Fibroblast of skin of left quadriceps (primary cell): ENCODE results near the gene ECE2.

Source experiments
- DNase-seq, 2 experiments: peaks; one replicate each; pipeline ENCODE4 v3.0.0-alpha.2; 2013; ENCODE audit warnings: low read depth in 2 of 2

The ECE2 gene

DNA sequence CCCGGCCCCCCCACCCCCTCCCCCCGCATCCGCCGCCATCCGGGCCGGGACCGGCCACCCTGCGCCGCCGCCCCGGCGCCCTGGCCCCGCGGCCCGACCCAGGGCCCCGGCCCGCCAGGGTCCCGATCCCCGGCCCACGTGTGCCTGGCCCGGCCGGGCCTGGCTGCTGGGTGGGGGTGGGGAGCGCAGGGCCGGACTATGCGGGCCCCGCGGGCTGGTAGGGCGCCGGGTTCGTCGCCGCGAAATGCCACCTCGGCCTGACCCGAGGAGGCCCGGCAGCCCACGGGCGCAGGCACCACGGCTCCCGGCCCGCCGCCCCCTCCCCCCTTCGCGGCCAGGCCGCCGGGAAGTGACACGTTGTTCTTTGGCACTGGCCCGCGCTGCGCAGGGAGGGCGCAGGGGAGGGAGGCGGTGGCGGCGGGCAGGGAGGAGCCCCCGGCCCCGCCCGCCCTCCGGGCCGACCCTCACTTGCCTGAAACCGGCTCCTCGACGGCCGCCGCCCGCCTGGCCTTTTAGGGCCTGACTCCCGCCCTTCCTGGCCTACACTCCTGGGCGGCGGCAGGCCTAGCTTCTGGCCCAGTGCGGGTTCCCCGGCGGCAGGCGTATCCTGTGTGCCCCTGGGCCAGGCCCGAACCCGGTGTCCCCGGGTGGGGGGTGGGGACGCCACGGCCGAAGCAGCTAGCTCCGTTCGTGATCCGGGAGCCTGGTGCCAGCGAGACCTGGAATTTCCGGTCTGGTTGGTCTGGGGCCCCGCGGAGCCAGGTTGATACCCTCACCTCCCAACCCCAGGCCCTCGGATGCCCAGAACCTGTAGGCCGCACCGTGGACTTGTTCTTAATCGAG, 39.1 kb downstream of the ECE2 start:
- DNase-seq = peak; percentile 64 to 65

DNA sequence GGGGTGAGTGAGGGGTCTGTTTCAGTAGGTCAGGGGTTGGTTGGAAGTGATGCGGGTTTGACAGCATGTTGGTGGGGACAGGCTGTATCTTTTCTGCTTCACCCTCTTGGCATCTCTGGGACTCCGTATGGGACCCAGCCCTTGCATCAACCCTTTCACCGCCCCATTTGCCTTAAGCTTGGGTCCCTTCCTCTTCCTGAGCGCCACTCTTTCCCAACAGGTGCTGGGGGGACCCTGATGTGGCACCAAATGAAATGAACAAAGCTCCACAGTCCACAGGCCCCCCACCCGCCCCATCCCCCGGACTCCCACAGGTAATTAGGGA, 39.7 kb downstream of the ECE2 start:
- no peak for DNase-seq

DNA sequence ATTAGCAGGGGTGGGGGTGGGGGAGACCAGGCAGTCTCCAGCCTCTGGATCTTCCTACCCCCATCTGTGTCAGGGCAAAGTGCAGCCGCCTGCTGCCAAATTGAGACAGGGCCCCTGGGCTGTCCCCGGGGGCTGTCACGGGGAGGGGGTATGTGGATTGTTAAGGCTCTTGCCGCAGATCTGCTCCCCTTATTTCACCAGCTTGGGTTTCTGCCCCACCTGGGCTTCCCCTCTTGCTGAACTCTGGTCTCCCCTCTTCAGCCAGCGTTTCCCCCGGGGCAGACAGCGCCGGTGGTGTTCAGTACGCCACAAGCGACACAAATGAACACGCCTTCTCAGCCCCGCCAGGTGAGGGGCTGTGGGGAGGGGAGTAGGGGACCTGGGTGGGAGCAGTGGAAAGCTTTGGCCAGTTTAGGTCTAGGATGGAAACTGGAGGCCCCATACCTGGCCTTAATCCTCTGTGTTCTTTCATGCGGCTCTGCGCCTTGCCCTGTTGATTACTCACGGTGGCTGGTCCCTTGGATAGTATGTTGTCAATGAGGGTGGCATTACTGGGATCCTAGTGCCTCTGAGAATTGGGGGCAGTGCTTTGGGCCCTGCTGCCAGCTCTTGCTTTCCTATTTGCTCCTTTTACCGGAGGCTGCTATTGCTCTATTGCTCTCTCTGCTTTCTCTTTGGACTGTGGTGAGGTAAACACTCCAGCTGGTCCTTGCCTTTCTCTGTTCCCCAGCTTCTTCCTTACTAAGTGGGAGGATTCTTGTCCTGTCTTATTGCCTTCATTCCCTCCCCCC, 40.2 kb downstream of the ECE2 start:
- DNase-seq = no peak

DNA sequence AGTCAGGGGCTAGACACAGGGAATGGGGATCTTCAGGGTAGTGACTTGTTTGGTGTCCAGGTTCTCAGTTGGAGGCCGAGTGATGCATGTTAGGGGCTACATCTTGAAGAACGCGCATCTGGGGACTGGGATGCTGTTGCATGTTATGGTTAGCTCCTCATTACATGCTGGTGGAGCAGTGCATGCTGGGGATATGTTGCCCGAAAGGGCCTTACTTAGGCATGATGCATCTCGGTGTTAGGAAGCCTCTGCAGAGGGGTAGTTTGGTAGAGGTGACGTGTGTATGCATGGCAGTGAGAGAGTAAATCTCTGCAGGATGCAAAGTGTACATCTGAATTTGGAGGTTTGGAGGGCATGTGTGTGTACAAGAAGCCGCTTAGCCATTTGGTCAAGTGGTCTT, 41.0 kb downstream of the ECE2 start:
- no peak for DNase-seq

DNA sequence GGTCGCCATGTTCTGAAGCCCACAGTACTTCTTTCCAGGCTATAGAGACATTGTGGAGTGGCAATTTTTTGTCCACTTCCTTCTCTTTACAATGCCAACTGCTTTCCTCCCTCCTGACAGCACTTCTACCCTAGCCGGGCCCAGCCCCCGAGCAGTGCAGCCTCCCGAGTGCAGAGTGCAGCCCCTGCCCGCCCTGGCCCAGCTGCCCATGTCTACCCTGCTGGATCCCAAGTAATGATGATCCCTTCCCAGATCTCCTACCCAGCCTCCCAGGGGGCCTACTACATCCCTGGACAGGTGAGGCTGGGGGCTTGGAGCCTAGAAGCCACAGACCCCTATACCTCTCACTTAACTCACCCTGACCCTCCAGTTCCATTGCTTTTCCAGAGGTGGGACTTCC, 41.4 kb downstream of the ECE2 start:
- no peak for DNase-seq

DNA sequence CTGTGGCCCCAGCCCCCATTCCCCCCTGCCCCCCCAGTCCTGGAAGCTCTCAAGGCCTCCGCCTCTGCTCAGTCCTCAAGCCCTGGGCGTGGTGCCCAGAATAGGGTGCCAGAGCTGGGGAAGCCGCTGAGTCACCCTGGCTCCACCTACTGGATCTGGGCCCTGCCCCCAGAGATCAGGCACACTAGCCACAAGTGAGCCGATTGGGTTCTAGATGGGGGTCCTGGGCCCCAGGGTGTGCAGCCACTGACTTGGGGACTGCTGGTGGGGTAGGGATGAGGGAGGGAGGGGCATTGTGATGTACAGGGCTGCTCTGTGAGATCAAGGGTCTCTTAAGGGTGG, 44.3 kb downstream of the ECE2 start:
- peak; percentile 93 to 94 for DNase-seq

DNA sequence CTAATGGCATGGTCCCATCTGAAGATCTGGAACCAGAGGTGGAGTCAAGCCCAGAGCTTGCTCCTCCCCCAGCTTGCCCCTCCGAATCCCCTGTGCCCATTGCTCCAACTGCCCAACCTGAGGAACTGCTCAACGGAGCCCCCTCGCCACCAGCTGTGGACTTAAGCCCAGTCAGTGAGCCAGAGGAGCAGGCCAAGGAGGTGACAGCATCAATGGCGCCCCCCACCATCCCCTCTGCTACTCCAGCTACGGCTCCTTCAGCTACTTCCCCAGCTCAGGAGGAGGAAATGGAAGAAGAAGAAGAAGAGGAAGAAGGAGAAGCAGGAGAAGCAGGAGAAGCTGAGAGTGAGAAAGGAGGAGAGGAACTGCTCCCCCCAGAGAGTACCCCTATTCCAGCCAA, 45.8 kb downstream of the ECE2 start:
- no peak for DNase-seq

DNA sequence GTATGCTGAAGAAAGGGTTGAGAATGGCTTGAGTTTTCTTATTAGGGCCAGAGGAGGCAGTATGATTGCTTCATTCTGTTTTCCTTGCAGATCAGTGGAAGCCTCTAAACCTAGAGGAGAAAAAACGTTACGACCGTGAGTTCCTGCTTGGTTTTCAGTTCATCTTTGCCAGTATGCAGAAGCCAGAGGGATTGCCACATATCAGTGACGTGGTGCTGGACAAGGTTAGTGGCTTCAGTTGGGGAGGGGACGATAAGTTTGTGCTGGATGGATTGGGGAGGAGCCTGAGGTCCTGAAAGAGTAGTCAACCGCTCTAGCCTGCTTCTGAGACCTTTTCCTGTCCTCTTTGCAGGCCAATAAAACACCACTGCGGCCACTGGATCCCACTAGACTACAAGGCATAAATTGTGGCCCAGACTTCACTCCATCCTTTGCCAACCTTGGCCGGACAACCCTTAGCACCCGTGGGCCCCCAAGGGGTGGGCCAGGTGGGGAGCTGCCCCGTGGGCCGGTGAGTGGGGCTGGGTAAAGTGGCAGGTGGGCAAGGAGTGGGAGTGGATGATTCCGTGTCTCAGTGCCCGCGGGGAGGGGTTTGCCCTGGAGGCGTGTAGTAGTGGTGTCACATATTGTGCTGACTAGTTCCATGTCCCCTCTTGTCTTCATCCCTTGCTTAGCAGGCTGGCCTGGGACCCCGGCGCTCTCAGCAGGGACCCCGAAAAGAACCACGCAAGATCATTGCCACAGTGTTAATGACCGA, 47.1 kb downstream of the ECE2 start:
- no peak for DNase-seq

DNA sequence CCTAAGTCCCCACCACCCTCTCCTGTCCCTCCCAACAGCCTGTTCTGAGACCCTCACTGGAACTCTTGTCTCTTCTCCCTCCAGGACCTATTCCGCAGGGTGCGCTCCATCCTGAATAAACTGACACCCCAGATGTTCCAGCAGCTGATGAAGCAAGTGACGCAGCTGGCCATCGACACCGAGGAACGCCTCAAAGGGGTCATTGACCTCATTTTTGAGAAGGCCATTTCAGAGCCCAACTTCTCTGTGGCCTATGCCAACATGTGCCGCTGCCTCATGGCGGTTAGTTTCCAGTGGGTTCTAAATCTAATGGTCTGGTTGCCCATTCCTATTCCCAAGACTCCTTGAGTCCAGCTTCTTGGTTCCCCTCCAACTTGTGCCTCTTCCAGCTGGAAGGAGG, 47.9 kb downstream of the ECE2 start:
- no peak for DNase-seq

DNA sequence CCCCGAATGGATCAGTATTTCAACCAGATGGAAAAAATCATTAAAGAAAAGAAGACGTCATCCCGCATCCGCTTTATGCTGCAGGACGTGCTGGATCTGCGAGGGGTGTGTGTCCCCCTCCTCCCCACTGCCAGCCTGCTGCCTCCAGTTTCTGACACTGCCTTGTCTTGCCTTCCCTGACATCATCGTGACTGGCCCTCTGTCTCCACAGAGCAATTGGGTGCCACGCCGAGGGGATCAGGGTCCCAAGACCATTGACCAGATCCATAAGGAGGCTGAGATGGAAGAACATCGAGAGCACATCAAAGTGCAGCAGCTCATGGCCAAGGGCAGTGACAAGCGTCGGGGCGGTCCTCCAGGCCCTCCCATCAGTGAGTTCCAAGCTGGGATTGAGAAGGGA, 49.4 kb downstream of the ECE2 start:
- DNase-seq = no peak

DNA sequence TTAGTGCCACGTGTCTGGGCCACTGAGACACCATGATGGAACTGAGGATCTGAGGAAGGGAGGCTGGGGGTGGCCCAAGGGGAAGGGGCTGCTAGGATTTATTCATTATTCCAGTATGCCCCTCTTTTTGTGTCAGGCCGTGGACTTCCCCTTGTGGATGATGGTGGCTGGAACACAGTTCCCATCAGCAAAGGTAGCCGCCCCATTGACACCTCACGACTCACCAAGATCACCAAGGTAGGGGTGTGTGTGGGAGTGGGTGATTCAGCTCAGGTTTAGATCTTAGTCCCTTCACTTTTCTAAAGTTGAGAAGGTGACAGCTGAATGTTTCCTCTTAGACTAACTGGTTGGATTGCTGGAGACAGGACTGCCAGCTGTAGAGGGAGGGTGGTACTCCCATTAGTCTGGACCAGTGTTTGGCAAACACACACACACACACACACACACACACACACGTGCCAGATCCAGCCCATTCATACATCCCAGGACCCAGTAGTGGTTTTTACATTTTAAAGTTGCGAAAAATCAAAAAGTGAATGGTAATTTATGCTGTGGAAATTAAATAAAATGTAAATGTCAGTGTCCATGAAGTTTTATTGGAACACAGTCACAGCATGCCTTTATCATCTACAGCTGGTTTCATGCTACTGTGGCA, 50.0 kb downstream of the ECE2 start:
- no peak for DNase-seq

DNA sequence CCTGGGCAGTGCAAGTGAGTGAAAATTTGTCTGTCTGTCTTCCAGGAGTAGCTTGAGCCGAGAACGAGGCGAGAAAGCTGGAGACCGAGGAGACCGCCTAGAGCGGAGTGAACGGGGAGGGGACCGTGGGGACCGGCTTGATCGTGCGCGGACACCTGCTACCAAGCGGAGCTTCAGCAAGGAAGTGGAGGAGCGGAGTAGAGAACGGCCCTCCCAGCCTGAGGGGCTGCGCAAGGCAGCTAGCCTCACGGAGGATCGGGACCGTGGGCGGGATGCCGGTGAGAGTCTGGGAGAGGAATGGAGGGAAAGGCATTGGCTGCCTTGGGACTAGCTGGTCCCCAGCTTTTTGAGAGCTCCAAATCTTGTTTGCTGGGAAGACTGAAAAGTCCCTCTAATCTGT, 51.3 kb downstream of the ECE2 start:
- DNase-seq = no peak

DNA sequence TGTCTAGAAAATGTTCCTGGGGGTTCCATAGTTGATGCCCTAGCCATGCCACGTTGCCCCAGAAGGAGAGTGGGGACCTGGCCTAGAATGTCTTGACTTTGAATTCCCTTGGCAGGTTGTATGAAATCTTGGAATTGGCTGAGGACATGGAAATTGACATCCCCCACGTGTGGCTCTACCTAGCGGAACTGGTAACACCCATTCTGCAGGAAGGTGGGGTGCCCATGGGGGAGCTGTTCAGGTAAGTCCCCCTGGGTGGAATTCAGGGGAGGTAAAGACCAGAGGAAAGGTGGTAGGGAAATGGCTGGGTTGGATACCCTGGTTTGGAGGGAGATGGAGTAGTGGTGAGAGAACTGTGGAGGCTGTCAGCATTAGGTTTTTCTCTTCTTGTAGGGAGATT, 52.7 kb downstream of the ECE2 start:
- no peak for DNase-seq

DNA sequence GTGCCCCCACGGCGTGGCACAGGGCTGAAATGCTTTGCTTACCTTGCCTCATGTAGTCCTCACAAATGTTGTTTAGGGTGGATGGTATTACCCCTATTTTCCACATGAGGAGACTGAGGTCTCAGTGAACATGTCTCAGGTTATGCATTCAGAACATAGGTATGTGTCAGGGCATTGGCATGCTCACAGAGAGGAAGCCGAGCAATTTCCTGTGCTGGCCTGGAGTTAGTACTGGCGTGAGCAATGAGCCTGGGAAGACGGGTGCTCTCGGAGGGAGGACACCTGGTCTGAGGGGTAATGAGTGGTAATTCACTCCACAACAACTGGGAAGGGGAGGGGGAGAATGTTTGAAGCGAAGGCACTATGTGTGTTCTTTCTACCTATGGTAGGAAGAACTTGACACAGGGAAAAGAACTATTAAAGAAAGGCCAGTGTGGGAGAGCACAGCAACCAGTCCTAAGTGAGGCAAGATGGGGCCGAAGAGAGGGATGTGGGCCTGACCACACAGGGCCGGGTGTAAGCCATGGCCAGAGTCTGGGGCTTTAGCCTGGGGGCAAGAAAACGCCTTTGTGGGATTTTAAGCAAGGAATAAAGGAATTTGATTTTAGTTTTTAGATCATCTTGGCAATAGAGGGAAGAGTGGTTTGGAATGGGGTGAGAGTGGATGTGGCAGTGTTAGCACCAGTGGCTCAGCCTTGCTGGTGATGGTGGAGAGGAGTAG, 56.7 kb downstream of the ECE2 start:
- DNase-seq = peak; percentile 58 to 63

DNA sequence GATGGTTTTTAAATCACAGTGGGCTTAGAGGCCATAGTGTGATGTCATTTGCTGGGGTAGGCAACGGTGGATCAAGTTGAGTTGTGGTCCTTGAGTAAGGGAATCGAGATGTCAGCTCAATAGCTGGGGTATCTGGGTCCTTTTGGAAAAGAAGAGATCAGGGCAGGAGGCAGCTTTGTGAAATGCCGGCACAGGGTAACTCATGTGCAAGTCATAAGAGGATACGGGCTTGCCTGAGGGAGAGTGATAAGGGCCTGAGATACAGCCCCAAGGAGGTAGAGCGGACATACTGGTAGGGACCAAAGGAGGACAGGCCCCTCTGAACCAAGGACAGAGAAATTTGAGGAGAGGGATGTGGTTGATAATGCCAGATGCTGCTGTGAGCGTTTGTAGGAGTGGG, 57.4 kb downstream of the ECE2 start:
- DNase-seq = no peak

DNA sequence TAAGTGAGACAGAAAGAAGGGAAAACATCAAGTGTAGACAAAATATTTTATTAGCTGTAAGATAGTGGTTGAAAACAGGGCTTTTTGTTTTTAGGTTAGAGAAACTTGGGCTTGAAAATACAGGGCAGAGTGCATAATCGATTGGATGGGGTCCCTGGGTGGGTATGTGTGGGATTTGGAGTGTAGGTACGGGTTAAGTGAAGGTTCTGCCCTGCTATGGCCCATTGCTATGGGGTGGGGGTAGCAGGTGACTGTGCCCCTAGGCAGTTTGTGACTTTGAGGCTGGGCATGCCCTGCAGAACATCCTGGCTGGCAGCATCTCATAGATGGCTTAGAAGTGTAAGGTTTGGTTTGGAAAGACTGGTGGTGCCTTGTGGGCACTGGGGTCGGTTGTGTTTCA, 57.9 kb downstream of the ECE2 start:
- no peak for DNase-seq

DNA sequence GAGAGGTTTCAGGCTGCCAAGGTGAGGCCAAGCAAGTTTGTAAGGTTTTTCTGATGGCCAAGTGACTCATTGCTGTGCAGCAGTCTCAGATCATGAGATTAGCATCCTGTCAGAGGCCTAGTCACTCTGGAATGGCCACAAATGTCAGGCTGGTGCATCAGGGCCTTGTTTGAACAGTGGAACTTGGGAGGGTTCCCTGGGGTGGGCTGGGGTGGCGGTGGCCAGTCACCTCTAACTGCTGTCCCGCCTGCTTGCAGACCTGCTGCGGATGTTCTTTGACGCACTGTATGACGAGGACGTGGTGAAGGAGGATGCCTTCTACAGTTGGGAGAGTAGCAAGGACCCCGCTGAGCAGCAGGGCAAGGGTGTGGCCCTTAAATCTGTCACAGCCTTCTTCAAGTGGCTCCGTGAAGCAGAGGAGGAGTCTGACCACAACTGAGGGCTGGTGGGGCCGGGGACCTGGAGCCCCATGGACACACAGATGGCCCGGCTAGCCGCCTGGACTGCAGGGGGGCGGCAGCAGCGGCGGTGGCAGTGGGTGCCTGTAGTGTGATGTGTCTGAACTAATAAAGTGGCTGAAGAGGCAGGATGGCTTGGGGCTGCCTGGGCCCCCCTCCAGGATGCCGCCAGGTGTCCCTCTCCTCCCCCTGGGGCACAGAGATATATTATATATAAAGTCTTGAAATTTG, 58.8 kb downstream of the ECE2 start:
- DNase-seq = no peak

DNA sequence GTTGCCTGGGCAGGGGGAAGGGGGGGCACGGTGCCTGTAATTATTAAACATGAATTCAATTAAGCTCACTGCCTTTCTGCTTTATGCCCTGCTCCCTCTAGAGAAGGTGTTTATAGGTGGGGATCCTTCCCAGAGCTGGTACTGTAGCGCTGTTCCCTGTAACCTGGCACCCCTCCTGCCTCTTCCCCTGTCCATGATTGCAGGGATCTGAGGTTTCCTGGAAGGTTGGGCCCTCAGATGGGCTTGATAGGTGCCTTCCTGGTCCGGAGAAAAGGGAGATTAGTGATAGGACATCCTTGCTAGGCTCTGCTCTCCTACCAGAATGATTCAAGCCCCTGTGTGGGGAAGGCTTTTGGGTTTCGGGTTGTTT, 59.5 kb downstream of the ECE2 start:
- no peak for DNase-seq

DNA sequence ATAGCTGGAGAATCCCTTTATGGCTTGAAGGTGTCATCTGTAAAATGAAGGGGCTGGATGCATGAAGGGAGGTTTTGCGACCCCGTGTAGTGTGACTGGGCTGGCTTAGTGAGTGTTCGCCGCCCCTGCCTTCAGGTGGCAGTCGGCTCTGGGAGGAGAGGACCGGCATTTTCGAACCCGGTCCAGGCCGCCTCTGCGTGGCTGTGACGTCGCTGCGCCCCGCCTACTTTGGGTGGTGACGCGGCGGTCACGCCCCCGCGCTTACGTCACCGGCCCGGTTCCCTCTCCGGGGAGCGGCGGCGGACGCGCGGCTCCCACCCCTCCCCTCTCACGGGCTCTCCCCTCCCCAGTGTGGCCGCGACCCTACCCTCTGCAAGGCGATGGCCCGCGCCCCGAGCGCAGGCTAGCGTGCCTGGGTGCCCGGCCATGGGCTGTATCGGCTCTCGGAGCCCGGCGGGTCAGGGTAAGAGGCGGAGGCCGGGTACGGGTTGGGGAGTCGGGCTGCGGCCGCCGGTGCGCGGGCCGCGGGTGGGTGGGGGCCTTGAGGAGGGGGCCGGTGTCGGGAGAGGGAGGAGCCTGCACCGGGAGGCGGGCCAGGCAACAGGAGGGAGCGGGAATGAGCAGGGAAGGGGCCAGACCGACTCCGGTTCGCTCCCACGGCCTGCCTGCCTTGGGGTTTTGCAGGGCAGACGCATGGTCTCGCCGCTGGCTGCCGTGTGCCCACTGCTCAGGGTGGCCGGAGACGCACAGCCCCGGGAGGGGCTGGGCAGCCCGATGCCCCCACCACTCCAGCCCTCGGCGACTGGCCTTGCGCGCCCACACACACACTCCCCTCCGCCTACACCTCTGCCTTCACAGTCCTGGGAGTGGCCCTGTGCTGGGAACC, 60.1 kb downstream of the ECE2 start:
- peak in 1 of 2 experiments; percentile 48 for DNase-seq
